ENCODE results near the gene YWHAG. TPM values are rescaled to one million over a fixed set of nuclear protein-coding genes. Genes with fewer than 3 reads are reported as not detected.

Gene YWHAG
- total and polyA plus RNA-seq, 2 of the 13 experiments (the other 11 are each of a cell fraction or from before 2014, with no cell fraction given) = 36.9 to 67.5 TPM

GRCh38 chr7:76325092-76325491, 33.7 kb downstream of the YWHAG start:
- in situ Hi-C loops (cut with HindIII; ENCODE audit: extremely low pct_ligation_motif_present, low pct_unique_long_range_greater_than_20kb) = no loop called here
- BruUV-seq (replicated peaks) = no TSS peak
- Histone ChIP-seq H3K4me2 (ENCODE audit: low read depth, low read length) (no peak overlapping the region), H3K9me3 (ENCODE audit: low read length) (no peaks in the 10 kb centered on the region), H3K9ac (ENCODE audit: insufficient read depth, low read depth, low read length) (no peak overlapping the region), H2AFZ (ENCODE audit: low read length) (no peak overlapping the region), H3K4me1 (ENCODE audit: insufficient read depth, low read length) (no peaks in the 10 kb centered on the region; the same call in 1 of the 2 replicates), H4K20me1 (ENCODE audit: insufficient read depth, low read length) (peaks cover 8% of the 10 kb centered on the region; the same call in 1 of the 2 replicates), H3K27ac (ENCODE audit: extremely low read length, insufficient read depth, low read length) (no peak overlapping the region), H3K4me3 (replicated peaks in 1 of 3; ENCODE audit: insufficient read depth in 1 of 3, low read depth in 2 of 3, low read length in 3 of 3) (no peak overlapping the region), H3K79me2 (ENCODE audit: insufficient read depth, low read length) (peaks cover 13% of the 10 kb centered on the region), H3K27me3 (ENCODE audit: control insufficient read depth in 1 of 2, insufficient read depth in 2 of 2, low read length in 2 of 2) (no peaks in the 10 kb centered on the region), H3K36me3 (replicated peaks in 1 of 2; ENCODE audit: control insufficient read depth in 1 of 2, insufficient read depth in 2 of 2, low read length in 2 of 2) (peaks cover 15 to 36% of the 10 kb centered on the region in 2 experiments)
- ATAC-seq (no peak), FAIRE-seq (no peak), DNase-seq (ENCODE audit: low spot score) (no peak)
- intact Hi-C loops (cut with micrococcal nuclease; ENCODE audit: unreplicated experiment) = no loop called here
- ChIA-PET CTCF (ENCODE audit: low intra/inter-chr PET ratio, low total read pairs) (no interaction called here), POLR2A (interaction anchor here (0.9 kb wide), 1 partner anchor 31 kb away, joined by 3 read pairs; no protein-coding TSS in a partner anchor)
- WGBS (ENCODE audit: low lambda C conversion rate) = over 99% methylated on average over 11 of the region's 11 CpGs
- TF ChIP-seq MED8 (CRISPR knock-in tag; IDR thresholded peaks at IDR 0.05; ENCODE audit: insufficient replicate concordance) (no peak), GTF3A (CRISPR knock-in tag; conservative IDR thresholded peaks at IDR 0.05) (no peak), SP2 (CRISPR knock-in tag; IDR thresholded peaks at IDR 0.05) (no peak), ZBTB25 (CRISPR knock-in tag; IDR thresholded peaks at IDR 0.05) (no peak), MLLT10 (CRISPR knock-in tag; IDR thresholded peaks at IDR 0.05) (no peak), ZNF20 (CRISPR knock-in tag; IDR thresholded peaks at IDR 0.05) (no peak), ZNF776 (CRISPR knock-in tag; IDR thresholded peaks at IDR 0.05) (no peak), ZNF124 (CRISPR knock-in tag; IDR thresholded peaks at IDR 0.05) (no peak)
